Astrocyte of the spinal cord (primary cell): Measurements from ENCODE around the gene FYB1.

Experiments used
- DNase-seq: peaks from one replicate; pipeline ENCODE4 v3.0.0; 2011; ENCODE audit warnings: low read depth, low spot score
- H3K4me3 ChIP-seq: 2 replicates; pipeline ENCODE4 v1.5.1; 2011; ENCODE audit warnings: low read depth, mild to moderate bottlenecking, low read length, moderate library complexity
- in situ Hi-C: cut with HindIII; loops from 2 replicates; pipeline ENCODE4 v1.10.0; 2017; ENCODE audit warnings: low sequenced_read_pairs
- TF ChIP-seq, protein P1 (sequence below): IDR thresholded peaks from 2 replicates; pipeline ENCODE4 v1.5.1; 2012; ENCODE audit warnings: low read depth, mild to moderate bottlenecking, low read length, inconsistent platforms

FYB1 gene

DNA sequence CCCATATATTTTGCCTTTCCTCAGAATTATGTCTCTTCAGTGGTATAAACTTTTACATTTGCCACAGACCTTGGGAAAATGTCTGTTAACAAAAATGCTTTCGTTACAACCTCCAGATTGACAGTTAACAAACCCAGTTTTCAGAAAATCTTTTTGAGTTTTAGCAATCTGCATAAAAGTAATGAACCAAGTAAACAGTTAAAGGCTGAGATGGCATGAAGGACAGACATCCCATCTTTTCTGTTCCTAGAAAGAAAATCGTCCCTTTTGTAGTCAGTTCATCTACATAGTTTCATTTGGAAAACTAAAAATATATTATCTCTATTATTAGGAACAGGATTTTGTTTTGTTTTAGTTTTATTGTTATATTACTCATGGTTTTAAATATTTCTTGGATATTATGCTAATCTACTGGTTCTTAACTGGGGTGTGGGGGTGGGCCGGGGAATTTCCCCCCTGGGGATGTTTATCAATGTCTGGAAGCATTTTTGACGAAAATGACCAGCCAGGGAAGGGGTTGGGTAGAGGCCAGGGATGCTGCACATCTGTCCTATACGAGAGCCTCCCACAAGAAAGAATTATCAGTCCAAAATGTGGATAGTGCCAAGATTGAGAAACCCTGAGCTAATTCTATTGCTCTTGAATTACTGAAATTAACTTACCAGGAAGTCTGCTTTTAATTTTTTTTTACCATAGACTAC, 11.9 kb downstream of the FYB1 start:
- TF ChIP-seq, protein P1, sequence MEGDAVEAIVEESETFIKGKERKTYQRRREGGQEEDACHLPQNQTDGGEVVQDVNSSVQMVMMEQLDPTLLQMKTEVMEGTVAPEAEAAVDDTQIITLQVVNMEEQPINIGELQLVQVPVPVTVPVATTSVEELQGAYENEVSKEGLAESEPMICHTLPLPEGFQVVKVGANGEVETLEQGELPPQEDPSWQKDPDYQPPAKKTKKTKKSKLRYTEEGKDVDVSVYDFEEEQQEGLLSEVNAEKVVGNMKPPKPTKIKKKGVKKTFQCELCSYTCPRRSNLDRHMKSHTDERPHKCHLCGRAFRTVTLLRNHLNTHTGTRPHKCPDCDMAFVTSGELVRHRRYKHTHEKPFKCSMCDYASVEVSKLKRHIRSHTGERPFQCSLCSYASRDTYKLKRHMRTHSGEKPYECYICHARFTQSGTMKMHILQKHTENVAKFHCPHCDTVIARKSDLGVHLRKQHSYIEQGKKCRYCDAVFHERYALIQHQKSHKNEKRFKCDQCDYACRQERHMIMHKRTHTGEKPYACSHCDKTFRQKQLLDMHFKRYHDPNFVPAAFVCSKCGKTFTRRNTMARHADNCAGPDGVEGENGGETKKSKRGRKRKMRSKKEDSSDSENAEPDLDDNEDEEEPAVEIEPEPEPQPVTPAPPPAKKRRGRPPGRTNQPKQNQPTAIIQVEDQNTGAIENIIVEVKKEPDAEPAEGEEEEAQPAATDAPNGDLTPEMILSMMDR = no peak
- no peak for DNase-seq
- H3K4me3 ChIP-seq = no peak overlapping the region
- in situ Hi-C loops = no loop called here

DNA sequence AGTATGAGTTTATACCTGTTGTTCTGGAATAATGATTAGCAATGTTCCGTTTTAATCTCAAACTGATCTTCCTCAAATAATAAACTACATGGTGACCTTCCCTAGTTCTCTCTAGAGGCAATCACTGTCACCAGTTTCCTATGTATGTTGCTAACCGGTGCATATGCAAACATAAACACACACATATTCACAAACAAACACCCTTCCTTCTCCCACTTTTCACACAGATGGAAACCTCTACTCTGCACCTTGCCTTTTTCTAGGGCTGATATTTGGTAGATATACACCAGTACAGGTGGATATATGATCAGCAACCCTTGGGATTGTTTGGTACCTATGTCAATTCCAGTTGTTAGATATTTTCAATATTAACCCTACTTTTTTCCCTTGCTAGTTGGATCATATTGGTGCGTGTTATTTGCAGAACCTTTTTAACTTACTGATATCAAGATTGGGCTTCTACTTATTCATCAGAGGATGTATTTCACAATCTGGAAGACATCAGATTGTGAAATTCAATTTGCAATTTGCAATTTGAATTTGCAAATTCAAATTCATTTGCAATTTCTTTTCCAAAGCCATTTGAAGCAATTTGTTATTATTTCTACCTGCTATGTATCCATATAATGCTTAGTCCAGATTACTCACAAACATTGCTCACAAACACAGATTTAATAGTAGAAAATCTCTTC, 12.6 kb downstream of the FYB1 start:
- in situ Hi-C loops = no loop called here
- no peak overlapping the region for H3K4me3 ChIP-seq
- DNase-seq = no peak
- TF ChIP-seq, protein P1 = no peak

DNA sequence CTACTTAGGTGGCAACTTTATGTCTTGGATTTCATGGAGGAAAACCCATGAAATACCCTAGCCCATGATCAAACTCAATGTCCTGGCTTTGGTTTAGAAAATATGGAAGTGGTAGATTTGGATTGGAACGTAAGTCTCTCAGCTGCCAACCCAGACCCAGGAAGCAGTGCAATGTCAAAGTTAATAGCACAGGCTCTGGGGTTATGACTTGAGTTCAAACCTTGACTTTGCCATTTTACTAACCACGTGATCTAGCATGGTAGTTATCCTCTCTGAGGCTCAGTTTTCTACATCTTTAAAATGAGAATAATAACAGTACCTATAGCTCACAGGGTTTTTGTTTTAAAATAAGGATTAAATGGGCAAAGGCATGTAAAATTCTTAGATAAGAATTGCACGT, 13.8 kb downstream of the FYB1 start:
- no peak for DNase-seq
- no peak overlapping the region for H3K4me3 ChIP-seq
- in situ Hi-C loops = no loop called here
- TF ChIP-seq, protein P1 = no peak

DNA sequence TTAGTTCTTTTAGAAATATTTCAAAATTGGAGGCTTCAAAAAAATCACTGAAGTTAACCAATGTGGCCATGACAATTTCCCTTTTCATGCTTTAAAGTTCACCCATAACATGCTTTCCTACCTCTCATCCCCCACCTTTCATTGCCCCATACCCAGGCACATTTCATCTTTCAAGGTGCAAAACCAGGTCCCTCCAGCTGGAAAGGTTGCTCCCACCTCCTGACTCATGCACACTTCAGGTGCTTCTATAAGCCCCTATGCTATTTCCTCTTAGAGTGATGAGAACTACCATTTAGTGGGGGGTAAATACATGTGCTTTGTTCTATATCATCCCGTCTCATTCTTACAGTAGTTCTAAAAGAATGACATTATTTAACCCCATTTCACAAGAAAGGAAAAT, 15.4 kb downstream of the FYB1 start:
- TF ChIP-seq, protein P1 = no peak
- no peak overlapping the region for H3K4me3 ChIP-seq
- in situ Hi-C loops = no loop called here
- DNase-seq = no peak

DNA sequence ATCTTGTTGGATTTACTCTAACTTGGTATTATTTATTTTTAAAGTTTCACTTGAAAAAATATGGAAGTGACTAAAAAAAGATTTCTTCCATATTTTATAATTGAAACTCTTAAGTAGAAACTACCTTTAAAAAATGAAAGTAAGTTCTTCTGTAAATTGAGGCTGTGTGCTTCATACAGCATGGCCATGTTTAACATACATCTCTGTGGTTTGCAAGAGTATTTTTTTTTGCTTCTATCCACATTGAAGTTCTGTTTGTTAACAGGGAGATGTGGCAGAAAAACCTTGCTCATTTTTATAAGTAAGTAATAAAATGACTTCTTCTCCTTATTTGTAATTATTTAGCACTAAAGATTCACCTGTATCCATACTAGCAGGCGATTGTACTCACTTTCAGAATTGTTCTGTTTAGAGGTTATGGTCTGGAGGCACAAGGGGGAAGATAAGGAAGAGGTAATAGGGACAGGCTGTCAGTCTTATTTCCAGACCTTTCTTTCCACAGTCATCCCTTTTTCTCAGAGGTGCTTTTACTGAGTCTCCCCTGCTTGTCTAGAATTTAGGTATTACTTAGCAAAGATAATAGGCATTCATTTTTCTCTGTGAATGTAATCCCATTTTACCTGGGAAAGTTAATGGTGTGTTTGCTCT, 16.0 kb downstream of the FYB1 start:
- TF ChIP-seq, protein P1 = no peak
- no peak overlapping the region for H3K4me3 ChIP-seq
- in situ Hi-C loops = no loop called here
- no peak for DNase-seq

DNA sequence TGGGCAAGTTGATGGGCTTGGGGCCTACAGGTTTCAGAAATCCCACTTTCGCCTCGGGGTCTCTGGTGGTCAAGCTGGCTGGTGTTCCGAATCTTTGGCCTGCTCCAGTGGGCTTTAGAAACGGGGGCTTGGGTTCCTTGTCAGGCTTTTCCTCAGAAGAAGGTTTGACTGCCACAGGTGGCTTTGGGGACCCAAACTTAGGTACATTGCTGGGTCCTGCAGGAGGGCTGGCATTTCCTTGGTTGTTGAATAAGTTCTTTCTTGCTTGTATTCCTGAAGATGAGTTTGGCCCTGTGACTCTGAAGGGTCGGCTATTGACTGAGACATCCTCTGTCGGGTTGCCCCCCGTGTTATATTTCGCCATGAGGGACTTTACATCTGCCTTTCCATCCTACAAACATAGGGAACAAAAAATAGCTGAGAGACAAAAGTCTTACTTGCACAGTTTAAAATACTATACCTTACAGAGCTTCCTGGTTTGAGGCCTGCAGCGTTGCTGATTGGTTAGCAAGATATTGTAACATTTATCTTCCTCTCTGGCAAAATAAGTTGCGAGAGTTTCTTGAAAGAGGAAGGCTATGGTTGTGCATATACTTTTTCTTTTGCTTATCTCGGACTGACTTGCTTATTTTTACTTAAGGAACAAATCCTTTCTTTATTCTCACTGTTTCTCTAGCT, 16.6 kb downstream of the FYB1 start:
- H3K4me3 ChIP-seq = no peak overlapping the region
- no peak for DNase-seq
- in situ Hi-C loops = no loop called here
- TF ChIP-seq, protein P1 = no peak
